GM12891 (cell line): ENCODE measurements around the gene RANBP10.

Source experiments
- POLR2A ChIP-seq: IDR thresholded peaks from 2 replicates; pipeline ENCODE4 v1.6.1; 2011; ENCODE audit warnings: low read depth, low read length, control low read depth
- POLR2AphosphoS5 ChIP-seq: IDR thresholded peaks from 2 replicates; pipeline ENCODE4 v1.6.1; 2011; ENCODE audit warnings: low read depth, low read length, control low read depth
- SPI1 ChIP-seq: IDR thresholded peaks from 2 replicates; pipeline ENCODE4 v1.6.1; 2011; ENCODE audit warnings: low read depth, low read length, control low read depth

- no peak for TF ChIP-seq POLR2A
- no peak for TF ChIP-seq POLR2AphosphoS5
- TF ChIP-seq SPI1: no peak
These were observed 98.0 kb downstream of the RANBP10 start for GRCh38 chr16:67708368-67708771.
